Stimulated activated CD4-positive, alpha-beta T cell treated with anti-CD3 and anti-CD28 coated beads, TNF-alpha, amount 100 ng/mL, for 4 hours (primary cell): ENCODE measurements around the gene TRIM25.

ENCODE experiments used
- DNase-seq, 3 experiments: peaks; one replicate each; pipeline ENCODE4 v3.0.0-alpha.2; 2020; ENCODE audit warnings: low read depth in 3 of 3

Gene TRIM25

DNA sequence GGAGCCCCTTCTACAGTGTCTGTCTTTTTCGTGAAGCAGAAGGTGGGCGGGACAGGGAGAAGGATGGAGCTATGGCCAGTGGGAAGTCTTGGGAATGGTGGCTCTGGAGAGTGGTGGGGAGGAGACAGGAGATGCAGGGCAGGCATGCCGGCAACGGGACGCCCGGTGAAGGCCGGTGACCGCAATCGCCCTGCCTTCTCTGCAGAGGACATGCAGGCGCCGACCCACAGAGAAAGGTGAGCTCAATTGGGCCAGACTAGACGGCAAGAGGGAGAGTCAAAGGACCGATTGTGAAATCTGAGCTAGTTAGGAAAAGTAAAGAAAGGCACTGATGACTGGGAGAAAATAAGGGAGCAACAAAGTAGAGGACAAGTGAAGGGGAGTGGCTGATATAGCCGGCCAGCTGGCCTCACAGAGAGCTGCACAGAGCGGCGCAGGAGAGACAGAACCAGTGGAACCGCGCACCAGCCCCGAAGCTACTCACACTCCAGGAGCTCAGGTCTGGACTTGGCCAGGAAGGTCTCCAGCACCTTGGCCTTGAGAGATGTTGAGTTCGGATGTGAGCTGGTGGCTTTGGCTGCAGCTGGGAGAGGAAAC is 18.9 kb downstream of the TRIM25 start:
- DNase-seq: no peak

DNA sequence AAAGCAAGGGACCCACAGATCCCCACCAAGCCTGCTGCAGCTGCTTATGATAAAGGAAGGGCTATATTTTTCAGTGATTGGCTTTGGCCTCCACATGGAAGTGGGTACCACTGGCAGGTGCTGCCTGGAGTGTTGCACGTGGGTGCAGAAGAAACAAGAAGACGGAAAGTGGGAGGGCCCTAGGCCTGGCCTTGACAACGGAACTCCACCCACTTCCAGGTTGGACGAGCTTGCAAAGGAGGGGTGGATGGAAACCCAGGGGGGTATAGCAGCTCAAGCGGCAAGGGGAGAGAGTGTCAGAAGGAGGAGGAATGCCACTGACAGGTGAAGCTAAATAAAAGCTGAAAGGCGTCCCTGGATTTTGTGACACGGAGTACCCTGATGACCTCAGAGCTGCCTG is 20.3 kb downstream of the TRIM25 start:
- DNase-seq: no peak

DNA sequence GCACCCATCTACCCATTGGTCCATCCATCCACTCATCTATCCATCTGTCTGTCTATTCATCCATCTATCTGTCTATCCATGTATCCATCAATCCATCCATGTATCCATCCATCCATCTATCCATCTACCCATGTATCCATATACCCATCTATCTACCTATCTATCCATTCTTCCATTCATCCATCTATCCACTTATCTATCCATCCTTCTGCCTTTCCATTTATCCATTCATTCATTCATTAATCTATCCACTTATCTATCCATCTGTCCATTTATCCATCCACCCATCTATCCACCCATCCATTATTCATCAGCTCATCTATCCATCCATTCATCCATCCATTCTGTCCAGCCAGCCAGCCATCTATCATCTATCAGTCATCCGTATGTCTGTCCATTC is 21.5 kb downstream of the TRIM25 start:
- no peak for DNase-seq

DNA sequence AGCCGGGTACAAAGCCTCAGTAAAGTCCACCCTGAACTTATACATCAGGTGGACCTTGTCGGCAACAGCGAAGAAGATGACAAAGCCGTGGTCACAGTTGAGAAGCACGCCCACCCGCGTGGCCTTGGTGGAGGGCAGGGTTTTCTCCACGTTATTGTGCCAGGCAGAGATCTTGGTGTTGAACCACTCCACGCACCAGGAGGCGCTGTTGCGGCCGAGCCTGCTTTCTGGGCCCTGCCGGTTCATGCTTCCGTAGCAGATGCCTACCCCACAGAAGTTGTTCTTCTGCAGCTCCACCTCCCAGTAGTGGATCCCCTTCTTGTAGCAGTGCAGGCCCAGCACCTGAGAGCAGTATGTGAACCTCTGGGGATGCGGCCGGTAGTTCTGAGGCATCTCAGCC is 22.1 kb downstream of the TRIM25 start:
- peak; percentile 17 to 31 (median 28) for DNase-seq

DNA sequence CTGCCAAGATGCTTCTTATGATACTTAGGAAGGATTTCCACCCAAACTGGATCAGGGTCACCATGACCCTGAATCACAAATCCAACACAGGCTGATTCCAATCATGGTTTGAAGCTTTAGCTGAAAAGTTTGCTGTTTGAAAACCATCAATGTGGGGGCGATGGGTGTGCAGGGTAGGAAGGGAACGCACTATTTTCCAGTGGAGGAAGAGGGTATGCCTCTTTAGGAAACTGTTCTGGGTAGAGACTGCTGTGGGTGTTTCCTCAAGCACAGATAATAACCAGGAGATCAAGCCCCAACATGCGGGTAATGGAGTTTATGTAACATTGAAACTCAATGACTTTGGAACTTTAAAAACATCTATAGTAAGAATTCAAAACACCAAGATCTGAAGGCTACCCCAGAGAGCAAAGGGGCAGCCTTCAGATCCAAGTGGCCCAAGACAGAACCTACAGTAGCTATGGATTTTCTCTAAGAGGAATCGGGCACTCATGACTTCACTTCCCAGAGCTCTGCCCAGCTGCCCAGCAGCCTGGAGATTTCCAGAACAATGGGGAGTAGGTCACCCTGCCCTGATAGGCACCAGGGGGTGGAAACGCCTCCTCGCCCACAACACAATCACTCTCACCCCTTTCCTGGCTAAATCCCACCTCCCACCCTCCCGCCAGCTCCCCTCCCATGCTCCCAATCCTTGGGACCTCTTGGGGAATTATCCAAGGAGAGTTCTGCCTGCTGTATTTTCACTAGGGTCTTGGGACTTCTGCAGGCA is 22.8 kb downstream of the TRIM25 start:
- DNase-seq: no peak

DNA sequence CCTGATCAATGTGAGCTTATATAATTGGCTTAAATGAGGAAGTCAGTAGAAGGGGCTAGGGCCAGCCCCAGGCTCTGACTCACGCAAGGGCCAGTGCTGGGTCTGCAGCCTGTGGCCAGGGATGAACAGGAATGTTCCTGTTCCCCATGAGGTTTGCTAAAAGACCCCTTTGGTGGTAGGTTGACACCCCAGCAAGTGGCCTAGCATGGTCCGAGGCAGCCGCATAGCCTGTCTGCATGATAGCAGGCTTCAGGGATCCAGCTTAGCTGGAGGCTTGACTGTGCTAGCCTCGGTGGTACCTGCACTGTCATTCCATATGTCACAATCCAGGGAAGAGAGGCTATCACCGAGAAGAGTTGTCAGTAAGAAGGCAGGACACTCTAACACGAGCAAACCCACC is 23.5 kb downstream of the TRIM25 start:
- no peak for DNase-seq

DNA sequence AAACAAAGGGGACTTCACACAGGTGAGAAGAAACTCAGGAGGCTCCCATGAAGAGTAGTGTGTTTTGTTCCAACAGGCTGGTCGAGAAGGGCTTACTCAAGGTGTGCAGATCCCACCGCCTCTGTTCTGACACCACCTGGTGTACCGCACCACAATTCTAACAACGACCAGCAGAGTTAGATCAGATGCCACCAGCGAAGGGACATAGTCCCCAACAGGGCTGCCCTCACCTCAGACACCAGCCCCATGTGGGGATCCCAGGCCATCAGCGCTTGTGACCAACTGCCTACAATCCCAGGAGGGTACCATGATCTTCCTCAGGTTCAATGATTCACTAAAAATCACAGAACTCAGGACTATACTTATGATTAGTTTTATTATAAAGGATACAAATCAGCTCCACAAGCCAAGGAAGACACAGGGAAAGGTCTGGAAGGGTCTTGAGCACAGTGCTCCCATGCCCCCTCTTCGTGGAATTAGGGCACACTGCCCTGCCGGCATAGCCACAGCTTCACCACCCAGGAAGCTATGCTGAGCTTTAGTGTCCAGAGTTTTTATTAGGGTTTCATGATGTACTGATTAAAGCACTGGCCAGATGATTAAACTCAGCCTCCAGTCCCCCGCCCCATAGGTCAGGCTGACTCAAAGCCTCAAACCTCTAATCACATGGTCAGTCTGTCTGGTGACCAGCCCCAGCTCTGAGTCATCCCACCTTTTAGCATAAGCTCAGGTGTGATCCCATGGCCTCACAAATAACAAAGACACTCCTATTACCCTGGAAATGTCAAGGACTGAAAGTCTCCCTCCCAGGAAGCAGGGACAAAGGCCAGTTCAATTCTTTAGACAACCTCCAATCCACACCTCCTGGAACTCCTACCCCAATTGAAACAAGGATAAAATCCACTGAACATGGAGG is 26.0 kb downstream of the TRIM25 start:
- DNase-seq: no peak

DNA sequence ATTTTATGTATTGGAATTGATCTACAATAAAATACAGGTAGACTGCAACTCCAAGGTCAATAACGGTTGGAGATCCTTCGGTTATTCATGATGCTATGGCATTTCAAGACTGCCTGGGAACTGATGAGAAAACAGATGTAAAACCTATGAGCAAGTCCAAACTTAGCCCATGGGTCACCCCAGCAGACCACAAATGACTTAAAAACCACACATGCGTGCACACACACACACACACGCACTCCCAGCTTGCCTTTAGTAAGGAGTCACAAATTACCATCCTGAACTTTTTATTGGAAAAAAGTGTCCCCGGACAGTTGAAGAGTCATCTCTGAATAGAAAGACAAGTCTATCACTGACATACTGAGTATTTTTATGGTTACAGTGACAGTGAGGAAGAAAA is 26.7 kb downstream of the TRIM25 start:
- DNase-seq: no peak

DNA sequence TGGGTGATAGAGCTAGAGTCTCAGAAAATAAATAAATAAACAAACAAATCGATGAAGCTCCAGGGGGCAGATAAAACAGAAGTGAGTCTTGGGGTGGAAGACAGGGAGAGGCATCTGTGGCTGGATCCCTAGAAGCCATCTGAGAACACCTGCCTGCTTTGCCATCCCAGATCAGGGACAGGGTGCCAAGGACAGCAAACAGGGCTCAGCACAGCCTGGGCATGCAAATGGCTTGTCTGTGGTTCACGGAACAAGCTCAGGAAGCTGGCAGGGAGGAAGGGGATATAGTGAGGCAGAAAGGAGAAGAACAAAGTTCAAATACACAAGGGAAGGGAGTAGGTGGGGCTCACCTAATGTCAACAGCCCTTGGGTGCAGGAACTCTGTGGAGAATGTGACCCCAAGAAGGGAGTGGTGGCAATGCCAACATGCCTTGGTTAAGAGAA is 27.5 kb downstream of the TRIM25 start:
- DNase-seq: no peak

DNA sequence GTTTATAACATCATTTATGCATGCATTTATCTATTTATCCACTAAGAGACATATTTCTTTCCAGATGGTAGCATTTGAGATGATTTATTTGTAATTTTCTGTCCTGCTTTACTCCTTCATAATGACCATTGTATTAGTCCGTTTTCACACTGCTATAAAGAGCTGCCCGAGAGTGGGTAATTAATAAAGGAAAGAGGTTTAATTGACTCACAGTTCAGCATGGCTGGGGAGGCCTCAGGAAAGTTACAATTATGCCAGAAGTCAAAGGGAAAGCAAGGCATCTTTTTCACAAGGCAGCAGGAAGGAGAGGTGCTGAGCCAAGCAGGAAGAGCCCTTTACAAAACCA is 28.6 kb downstream of the TRIM25 start:
- no peak for DNase-seq

DNA sequence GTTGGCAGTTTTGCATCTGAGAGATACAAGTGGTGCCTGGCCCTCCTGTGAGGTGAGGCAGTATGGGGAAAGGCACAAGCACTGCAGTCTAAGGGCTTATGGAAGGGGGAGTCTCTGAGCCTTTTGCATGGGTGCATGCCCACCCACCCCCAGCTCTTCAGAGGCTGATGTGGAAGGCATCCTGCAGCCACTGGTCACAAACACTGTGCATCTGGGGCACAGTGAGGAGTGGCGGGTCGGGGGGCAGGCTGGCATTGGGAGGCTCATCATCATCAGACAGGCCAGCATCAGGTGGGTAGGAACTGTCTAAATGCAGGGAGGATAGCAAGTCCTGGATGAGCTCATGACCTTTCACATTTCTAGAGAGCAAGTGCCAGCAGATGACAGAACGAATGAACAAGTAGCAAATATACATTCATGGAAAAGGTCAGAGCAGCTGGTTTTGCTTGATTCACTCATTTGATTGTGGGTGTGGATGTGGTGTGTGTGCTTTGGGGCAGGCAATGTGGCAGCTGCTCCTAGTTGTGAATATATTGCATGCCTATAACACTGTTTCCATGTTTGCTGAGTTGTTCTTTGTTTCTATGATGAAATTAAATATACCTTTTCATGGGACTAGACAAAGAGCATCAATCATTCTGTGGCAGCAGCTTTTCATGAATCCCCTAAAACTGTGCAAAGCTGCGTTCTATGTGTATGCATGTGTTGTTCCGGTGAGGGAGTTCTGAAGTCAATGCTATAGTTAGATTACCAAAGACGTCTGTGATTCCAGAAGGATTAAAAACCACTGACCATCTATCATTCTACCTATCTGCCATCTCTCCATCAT is 29.2 kb downstream of the TRIM25 start:
- no peak for DNase-seq

DNA sequence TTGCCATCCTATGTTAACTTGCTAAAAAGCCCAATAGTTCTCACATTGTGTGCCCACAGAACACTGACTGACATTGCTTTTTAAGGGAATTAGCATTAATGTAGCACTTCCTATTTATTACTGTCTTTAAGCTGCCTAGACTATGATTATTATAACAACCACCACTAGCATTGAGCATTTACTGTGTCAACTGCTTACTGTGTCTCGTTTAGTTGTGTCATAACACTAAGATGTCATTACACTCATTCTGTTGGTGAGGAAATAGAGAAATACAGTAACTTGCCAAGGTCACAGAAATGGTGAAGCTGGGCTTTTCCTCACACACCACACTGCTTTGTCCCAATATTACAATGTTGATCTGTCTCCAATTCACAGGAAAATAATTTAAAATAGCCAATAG is 30.2 kb downstream of the TRIM25 start:
- no peak for DNase-seq

DNA sequence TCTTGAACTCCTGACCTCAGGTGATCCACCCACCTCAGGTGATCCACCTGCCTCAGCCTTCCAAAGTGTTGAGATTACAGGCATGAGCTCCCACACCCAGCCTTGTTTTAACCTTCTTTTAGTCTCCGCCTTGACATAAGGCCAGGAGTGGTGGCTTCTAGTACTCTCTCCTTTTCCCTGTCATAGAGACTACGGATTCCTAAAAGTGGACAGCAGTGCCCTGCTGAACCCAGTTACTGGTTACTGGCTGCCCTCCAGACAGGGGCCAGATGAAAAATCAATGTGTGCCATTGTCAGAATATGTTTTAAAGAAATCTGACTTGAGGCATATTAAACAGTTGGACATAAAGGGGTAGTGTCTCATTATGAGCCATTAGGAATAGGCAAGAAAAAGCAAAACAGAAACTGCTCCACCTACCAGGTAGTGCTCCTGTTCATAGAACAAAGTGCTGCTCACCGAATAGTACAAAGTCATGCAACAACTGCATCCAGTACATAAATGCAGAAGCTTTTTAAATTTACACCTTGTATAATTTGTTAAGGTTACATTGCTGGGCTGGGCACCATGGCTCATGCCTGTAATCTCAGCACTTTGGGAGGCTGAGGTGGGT is 32.1 kb downstream of the TRIM25 start:
- no peak for DNase-seq

DNA sequence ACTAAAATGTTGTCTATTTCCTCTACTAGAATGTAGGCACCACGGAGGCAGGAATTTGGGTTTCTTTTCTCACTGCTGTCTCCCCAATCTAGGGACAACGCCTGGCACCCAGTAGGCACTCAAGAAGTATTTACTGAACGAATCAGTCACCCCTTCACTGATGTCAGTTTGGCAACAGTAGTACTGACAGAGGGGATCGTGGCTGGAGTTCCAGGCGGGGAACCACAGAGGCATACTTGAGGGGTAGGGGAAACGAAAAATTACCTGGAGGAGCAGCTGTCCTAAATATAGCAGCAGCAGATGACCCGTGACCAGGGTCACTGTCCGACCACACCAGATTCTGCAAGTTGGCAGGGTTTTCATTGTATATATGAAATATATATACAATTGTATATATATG is 33.3 kb downstream of the TRIM25 start:
- DNase-seq: no peak

DNA sequence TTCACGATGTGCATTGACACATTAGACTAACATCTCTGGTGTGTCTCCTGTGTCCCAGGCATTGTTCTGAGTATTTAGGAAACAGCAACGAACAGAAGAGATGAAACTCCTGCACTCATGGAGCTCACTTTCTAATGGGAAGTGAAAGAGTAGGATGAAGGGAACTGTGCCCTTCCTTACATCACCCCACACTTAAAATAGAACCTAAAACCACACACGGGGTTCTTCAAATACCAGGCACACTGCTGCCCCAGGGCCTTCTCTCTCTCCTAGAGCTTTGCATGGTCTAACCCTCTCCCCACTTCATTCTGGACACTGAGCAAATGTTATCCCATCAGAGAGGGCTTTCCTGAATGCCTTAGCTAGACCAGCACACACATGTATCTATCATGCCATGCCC is 33.7 kb downstream of the TRIM25 start:
- DNase-seq: no peak

DNA sequence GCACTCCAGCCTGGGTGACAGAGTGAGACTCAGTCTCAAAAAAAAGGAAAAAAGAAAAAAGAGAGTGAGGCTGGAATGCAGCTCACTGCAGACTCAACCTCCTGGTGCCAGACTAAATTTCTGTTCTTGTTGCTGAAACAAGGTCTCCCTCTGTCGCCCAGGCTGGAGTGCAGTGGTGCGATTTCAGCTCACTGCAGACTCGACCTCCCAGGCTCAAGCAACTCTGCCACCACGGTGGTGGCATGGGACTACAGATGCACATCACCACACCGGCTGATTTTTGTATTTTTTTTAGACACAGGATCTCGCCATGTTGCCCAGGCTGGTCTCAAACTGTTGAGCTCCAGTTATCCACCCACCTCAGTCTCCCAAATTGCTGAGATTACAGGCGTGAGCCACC is 34.6 kb downstream of the TRIM25 start:
- DNase-seq: no peak

DNA sequence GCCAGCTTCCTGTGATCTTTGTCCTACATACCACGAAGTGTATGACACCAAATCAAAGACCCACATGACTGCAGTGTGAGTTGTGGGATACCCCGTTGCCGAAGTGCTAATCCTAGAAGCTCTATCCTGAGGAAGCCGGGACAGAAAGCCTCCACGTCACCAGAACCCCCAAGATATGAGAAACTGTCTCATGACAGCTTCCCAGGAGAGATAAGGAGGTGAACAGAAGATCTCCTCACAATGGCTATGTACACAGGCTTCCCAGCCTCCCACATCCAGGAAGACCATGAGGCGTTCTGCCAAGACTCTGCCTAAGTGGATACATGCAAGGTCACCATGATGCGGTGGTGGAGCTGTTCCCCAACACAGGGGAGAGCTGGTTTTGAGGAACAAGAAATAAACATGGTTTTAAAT is 37.1 kb downstream of the TRIM25 start:
- no peak for DNase-seq

DNA sequence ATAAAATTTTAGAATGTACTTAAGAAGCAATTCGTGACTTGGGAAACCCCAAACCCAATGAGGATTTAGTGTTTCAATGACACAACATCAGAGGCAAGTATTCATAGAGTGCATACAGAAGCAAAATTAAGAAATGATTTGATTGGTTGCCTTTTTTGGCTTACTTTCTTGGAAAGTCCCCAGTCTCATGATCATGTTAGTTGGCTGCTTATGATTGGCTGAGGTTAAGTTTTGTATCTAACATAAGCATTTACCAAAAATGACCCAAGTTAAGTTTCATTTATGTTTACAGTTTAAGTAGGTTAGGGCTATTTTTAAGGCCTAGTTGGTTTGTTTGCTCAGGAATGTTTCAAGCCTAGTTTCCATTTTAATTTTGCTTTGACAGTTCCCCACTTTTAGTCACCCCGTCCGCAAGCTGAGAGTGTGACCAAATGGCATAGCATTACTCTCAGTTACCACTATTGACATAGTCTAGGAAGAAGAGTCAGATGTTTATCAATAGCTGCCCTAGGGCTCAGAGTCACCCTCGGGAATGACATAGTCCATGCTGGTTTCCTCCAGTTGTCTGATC is 43.7 kb downstream of the TRIM25 start:
- no peak for DNase-seq

DNA sequence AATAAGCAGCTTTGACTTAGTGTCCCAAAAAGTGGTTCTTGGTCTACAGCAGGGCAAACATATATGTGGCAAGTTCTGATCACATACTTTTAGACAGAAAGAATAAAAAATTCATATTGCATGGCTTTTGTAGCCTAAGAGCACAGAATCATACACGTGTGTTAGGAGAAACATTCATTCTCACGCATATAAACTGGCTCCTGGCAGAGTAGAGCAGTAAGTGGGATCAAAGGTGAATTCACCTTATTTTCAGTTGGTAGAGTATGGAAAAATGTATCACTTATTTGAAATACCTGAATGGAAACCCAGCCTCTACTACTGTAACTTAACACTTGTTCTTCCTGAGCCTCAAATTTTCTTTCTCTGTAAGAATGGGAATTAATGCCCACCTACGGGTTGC is 45.1 kb downstream of the TRIM25 start:
- no peak for DNase-seq

DNA sequence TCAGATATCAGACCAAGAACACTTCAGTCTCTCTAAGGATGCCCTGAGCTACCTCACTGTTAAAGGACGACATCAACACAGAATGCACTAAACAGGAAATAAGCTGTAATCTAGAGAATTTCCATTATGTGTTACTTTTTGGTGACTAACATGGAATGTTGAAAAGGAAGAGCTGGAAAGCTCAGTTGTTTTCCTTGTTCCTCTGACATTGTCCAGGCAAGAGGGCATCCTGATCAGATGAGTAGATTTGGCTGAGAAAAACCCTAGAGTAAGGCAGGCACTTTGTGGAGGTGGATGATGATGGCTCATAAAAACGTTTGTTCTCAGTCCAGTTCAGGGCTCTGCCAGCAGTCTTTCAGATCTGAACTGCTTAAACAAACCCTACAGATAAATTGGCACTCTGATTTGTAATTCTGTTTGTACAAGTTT is 45.9 kb downstream of the TRIM25 start:
- no peak for DNase-seq

DNA sequence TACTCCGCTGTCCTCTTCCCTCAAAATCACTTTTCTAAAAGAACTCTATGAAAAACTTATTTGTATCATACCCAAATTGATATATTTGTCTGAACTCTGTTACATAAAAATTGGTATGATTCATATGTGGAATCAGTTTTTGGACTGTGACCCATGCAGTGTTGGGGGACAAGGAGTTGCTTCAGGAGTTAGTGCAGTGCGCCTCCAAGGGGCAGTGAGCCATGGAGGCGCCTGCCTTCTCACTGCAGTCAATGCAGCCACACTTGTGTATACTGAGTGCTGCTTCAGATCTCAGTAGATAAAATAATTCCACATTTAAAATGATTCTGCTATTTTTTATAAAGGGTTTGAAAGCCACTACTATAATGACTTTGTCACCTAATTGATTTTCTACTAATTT is 47.4 kb downstream of the TRIM25 start:
- DNase-seq: no peak
